Skeletal muscle tissue (tissue), 4 donors: ENCODE data around the gene PTPRN2. TPM values are rescaled to one million over a fixed set of nuclear protein-coding genes. Genes with fewer than 3 reads are reported as not detected.
"Not testable (repeated sequence)": the region's sequence is repeated elsewhere in the genome, so short reads cannot be mapped to it uniquely, and the experiment has no call there.

Source experiments
- H3K27ac ChIP-seq: one replicate; pipeline ENCODE4 v1.7.0; 2013; ENCODE audit warnings: mild to moderate bottlenecking, low read depth, low read length, inconsistent platforms
- H3K27me3 ChIP-seq, 3 donors: one replicate each; pipeline ENCODE4 v1.7.0; 2013; ENCODE audit warnings: low read length in 3 of 3; ENCODE audit not compliant: control insufficient read depth in 3 of 3, insufficient read depth in 3 of 3
- H3K36me3 ChIP-seq, 3 donors: one replicate each; pipeline ENCODE4 v1.7.0; 2013; ENCODE audit warnings: low read length in 3 of 3; ENCODE audit not compliant: control insufficient read depth in 3 of 3, insufficient read depth in 3 of 3
- H3K4me1 ChIP-seq, 3 donors: one replicate each; pipeline ENCODE4 v1.7.0; 2013; ENCODE audit warnings: low read length in 3 of 3, mild to moderate bottlenecking in 3 of 3; ENCODE audit not compliant: control insufficient read depth in 3 of 3, insufficient read depth in 3 of 3
- H3K4me3 ChIP-seq, 3 donors: one replicate each; pipeline ENCODE4 v1.7.0; 2013; ENCODE audit warnings: low read length in 3 of 3
- H3K9ac ChIP-seq, 3 donors: one replicate each; pipeline ENCODE4 v1.7.0; 2013; ENCODE audit warnings: low read length in 3 of 3, mild to moderate bottlenecking in 3 of 3, moderate library complexity in 2 of 3, low read depth in 1 of 3
- H3K9me3 ChIP-seq, 3 donors: one replicate each; pipeline ENCODE4 v1.7.0; 2013; ENCODE audit warnings: low read length in 3 of 3; ENCODE audit not compliant: control insufficient read depth in 3 of 3
- total RNA-seq: library from RNA; depleted of rRNA; stranded (reverse); fragments of >200 nt; gene quantifications from one replicate; pipeline ENCODE4 v1.2.3, GENCODE V29; 2014
- donor health status: Osteomylitis.

The PTPRN2 gene
- total RNA-seq, 1 donor from 2014 or later, result 1.6 TPM

GRCh38 chr7:158052381-158053060 lies 535.1 kb downstream of the PTPRN2 start:
- Histone ChIP-seq H3K4me1 (peaks cover 0 to 5% (median 0%) of the 10 kb centered on the region in 3 donors), H3K9me3 (peaks cover 0 to 3% (median 0%) of the 10 kb centered on the region in 3 donors), H3K36me3 (no peaks in the 10 kb centered on the region), H3K9ac (no peak overlapping the region), H3K4me3 (no peak overlapping the region), H3K27ac (no peak overlapping the region), H3K27me3 (peaks cover 0 to 8% (median 0%) of the 10 kb centered on the region in 3 donors)

- H3K27ac ChIP-seq, result no peak overlapping the region
- H3K9me3 ChIP-seq, result peaks cover 0 to 6% (median 0%) of the 10 kb centered on the region in 3 donors
- no peaks in the 10 kb centered on the region for H3K36me3 ChIP-seq
- H3K9ac ChIP-seq, result no peak overlapping the region
- H3K4me1 ChIP-seq, result peaks cover 0 to 5% (median 0%) of the 10 kb centered on the region in 3 donors
- H3K4me3 ChIP-seq, result no peak overlapping the region
- peaks cover 0 to 8% (median 0%) of the 10 kb centered on the region in 3 donors for H3K27me3 ChIP-seq
Measured at GRCh38 chr7:158051776-158052175, 535.8 kb downstream of the PTPRN2 start.

- H3K27ac ChIP-seq, result no peak overlapping the region
- no peaks in the 10 kb centered on the region for H3K36me3 ChIP-seq
- H3K9me3 ChIP-seq, result peaks cover 0 to 5% (median 0%) of the 10 kb centered on the region in 3 donors
- peaks cover 0 to 8% (median 0%) of the 10 kb centered on the region in 3 donors for H3K27me3 ChIP-seq
- H3K4me3 ChIP-seq, result no peak overlapping the region
- H3K4me1 ChIP-seq, result peaks cover 0 to 5% (median 0%) of the 10 kb centered on the region in 3 donors
- no peak overlapping the region for H3K9ac ChIP-seq
Measured at GRCh38 chr7:158050978-158051651, 536.5 kb downstream of the PTPRN2 start.

- H3K4me1 ChIP-seq, result peaks cover 0 to 5% (median 0%) of the 10 kb centered on the region in 3 donors
Measured at GRCh38 chr7:158050441-158050977, 537.1 kb downstream of the PTPRN2 start.

GRCh38 chr7:158049271-158049670 lies 538.4 kb downstream of the PTPRN2 start:
- peaks cover 0 to 5% (median 0%) of the 10 kb centered on the region in 3 donors for H3K4me1 ChIP-seq
- H3K27me3 ChIP-seq, result peaks cover 0 to 8% (median 0%) of the 10 kb centered on the region in 3 donors
- no peak overlapping the region for H3K9ac ChIP-seq
- H3K4me3 ChIP-seq, result no peak overlapping the region
- no peak overlapping the region for H3K27ac ChIP-seq
- peaks cover 0 to 4% (median 0%) of the 10 kb centered on the region in 3 donors for H3K9me3 ChIP-seq
- no peaks in the 10 kb centered on the region for H3K36me3 ChIP-seq

More at GRCh38 chr7:158050441-158050977, 537.1 kb downstream of the PTPRN2 start:
- no peak overlapping the region for H3K4me3 ChIP-seq
- H3K36me3 ChIP-seq, result no peaks in the 10 kb centered on the region
- peaks cover 0 to 4% (median 0%) of the 10 kb centered on the region in 3 donors for H3K9me3 ChIP-seq
- H3K9ac ChIP-seq, result no peak overlapping the region
- no peak overlapping the region for H3K27ac ChIP-seq
- H3K27me3 ChIP-seq, result peaks cover 0 to 8% (median 0%) of the 10 kb centered on the region in 3 donors

- Histone ChIP-seq H3K36me3 (no peaks in the 10 kb centered on the region), H3K4me3 (no peak overlapping the region), H3K9me3 (peaks cover 0 to 4% (median 0%) of the 10 kb centered on the region in 3 donors), H3K9ac (no peak overlapping the region), H3K27ac (no peak overlapping the region), H3K27me3 (peaks cover 0 to 8% (median 0%) of the 10 kb centered on the region in 3 donors), H3K4me1 (peaks cover 0 to 5% (median 0%) of the 10 kb centered on the region in 3 donors)
Measured at GRCh38 chr7:158048569-158048968, 539.1 kb downstream of the PTPRN2 start.

GRCh38 chr7:158047391-158048059 lies 540.1 kb downstream of the PTPRN2 start:
- Histone ChIP-seq H3K4me3 (no peak overlapping the region), H3K36me3 (no peaks in the 10 kb centered on the region), H3K27me3 (peaks cover 0 to 8% (median 0%) of the 10 kb centered on the region in 3 donors), H3K4me1 (peaks cover 0 to 5% (median 0%) of the 10 kb centered on the region in 3 donors), H3K27ac (no peak overlapping the region), H3K9ac (no peak overlapping the region), H3K9me3 (peaks cover 0 to 4% (median 0%) of the 10 kb centered on the region in 3 donors)

- H3K4me1 ChIP-seq, H3K27me3 ChIP-seq, H3K4me3 ChIP-seq, H3K27ac ChIP-seq, H3K9me3 ChIP-seq, H3K36me3 ChIP-seq, H3K9ac ChIP-seq: not testable (repeated sequence)
Measured at GRCh38 chr7:158046246-158046645, 541.4 kb downstream of the PTPRN2 start.

GRCh38 chr7:158044482-158044823 lies 543.2 kb downstream of the PTPRN2 start:
- Histone ChIP-seq H3K9me3 (peaks cover 0 to 4% (median 3%) of the 10 kb centered on the region in 3 donors), H3K27ac (no peak overlapping the region), H3K36me3 (no peaks in the 10 kb centered on the region)

More at GRCh38 chr7:158044482-158044823, 543.2 kb downstream of the PTPRN2 start:
- Histone ChIP-seq H3K27me3 (peaks cover 0 to 4% (median 0%) of the 10 kb centered on the region in 3 donors), H3K4me1 (no peaks in the 10 kb centered on the region), H3K9ac (no peak overlapping the region), H3K4me3 (no peak overlapping the region)
